Testis (tissue), 3 donors: Measurements from ENCODE around the gene ADAM8. TPM values are rescaled to one million over a fixed set of nuclear protein-coding genes. Genes with fewer than 3 reads are reported as not detected.

Experiments used
- DNase-seq: peaks from one replicate; pipeline ENCODE4 v3.0.0-alpha.2; 2019
- H3K27ac ChIP-seq, 2 donors: fragments of 200-600 bp; sonication (generic); one replicate each; pipeline ENCODE4 v1.5.1; 2019
- H3K27me3 ChIP-seq: fragments of 200-600 bp; sonication (generic); one replicate; pipeline ENCODE4 v1.5.1; 2019
- H3K36me3 ChIP-seq: fragments of 200-600 bp; sonication (generic); one replicate; pipeline ENCODE4 v1.5.1; 2017; ENCODE audit warnings: low read depth; ENCODE audit errors: missing control alignments
- H3K4me1 ChIP-seq: fragments of 200-600 bp; sonication (generic); one replicate; pipeline ENCODE4 v1.5.1; 2019
- H3K4me3 ChIP-seq, 2 donors: fragments of 200-600 bp; sonication (generic); one replicate each; pipeline ENCODE4 v1.5.1; 2017 to 2019
- H3K9me3 ChIP-seq: fragments of 200-600 bp; sonication (generic); one replicate; pipeline ENCODE4 v1.5.1; 2017
- POLR2A ChIP-seq: fragments of 450-650 bp; IDR thresholded peaks from one replicate; pipeline ENCODE4 v1.6.1; 2017; ENCODE audit warnings: antibody characterized with exemption, mild to moderate bottlenecking, moderate library complexity
- WGBS, 2 donors: methylation state at CpG; one replicate each; pipeline ENCODE4 v1.1.5; 2018; 5-methylcytosine and 5-hydroxymethylcytosine counted together
- intact Hi-C: fragments of 100-400 bp; cut with DNase I; formaldehyde crosslinking; loops from one replicate; pipeline ENCODE4 v1.15.1; 2023; ENCODE audit warnings: low total_unique reads
- polyA plus RNA-seq: library from polyadenylated mRNA; stranded (reverse); fragments of 350-450 nt; fragmentation: Illumina TruSeq; extraction: RNeasy Lipid Tissue Mini Kit (QIAGEN cat#74804); gene quantifications from one replicate; pipeline ENCODE4 v1.2.3, GENCODE V29; 2014; ENCODE audit warnings: low read depth, low replicate concordance; ENCODE audit not compliant: insufficient read depth
- total RNA-seq, 2 donors: library from RNA; depleted of rRNA; stranded (reverse); fragments of >200 nt; gene quantifications; one replicate each; pipeline ENCODE4 v1.2.3, GENCODE V29; 2016
- TF ChIP-seq, protein P1 (sequence below), 3 experiments: fragments of 450-650 bp in 2 of 3; fragments of 200-600 bp in 1 of 3; sonication (generic) in 1 of 3; IDR thresholded peaks; one replicate each; pipeline ENCODE4 v1.5.1; 2016 to 2019; ENCODE audit warnings: antibody characterized with exemption in 3 of 3, mild to moderate bottlenecking in 2 of 3, moderate library complexity in 1 of 3

The ADAM8 gene
- total and polyA plus RNA-seq, 3 donors from 2014 or later: 3.5 to 14.6 (median 12.8) TPM

DNA sequence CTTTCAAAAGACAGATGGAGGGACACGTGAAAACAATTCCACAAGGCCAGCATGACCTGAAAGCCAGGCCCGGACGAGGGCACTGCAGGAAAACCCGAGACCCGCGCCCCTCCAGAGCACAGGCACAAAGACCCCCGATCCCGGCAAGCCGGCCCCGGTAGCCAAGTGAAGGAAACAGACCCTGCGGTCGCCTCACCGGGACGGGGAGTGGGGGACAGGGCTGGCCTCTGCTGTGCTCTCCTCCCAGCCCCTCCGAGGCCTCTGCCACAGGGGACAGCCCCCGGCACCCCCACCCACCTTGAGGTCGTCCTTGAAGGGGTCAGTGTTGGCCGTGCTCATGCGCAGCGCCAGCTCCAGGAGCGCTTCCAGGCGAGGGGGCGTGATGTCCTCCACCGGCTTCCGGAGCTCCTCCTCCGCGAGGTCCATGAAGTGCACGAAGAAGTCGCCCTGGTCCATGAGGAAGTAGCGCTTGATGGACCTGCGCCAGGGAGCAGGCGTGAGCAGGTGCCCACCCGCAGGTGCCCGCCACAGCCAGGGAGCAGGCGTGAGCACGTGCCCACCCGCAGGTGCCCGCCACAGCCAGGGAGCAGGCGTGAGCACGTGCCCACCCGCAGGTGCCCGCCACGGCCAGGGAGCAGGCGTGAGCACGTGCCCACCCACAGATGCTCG is 11.3 kb upstream of the ADAM8 start:
- Histone ChIP-seq H3K4me1 (no peaks in the 10 kb centered on the region), H3K27me3 (no peaks in the 10 kb centered on the region), H3K36me3 (no peaks in the 10 kb centered on the region), H3K9me3 (no peaks in the 10 kb centered on the region), H3K4me3 (no peak overlapping the region), H3K27ac (no peak overlapping the region)
- 90 to 93% methylated on average over 9 to 46 of the region's 46 CpGs for WGBS, 2 donors
- TF ChIP-seq, protein P1, sequence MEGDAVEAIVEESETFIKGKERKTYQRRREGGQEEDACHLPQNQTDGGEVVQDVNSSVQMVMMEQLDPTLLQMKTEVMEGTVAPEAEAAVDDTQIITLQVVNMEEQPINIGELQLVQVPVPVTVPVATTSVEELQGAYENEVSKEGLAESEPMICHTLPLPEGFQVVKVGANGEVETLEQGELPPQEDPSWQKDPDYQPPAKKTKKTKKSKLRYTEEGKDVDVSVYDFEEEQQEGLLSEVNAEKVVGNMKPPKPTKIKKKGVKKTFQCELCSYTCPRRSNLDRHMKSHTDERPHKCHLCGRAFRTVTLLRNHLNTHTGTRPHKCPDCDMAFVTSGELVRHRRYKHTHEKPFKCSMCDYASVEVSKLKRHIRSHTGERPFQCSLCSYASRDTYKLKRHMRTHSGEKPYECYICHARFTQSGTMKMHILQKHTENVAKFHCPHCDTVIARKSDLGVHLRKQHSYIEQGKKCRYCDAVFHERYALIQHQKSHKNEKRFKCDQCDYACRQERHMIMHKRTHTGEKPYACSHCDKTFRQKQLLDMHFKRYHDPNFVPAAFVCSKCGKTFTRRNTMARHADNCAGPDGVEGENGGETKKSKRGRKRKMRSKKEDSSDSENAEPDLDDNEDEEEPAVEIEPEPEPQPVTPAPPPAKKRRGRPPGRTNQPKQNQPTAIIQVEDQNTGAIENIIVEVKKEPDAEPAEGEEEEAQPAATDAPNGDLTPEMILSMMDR (IDR thresholded peaks at IDR 0.05): no peak
- no peak for TF ChIP-seq POLR2A
- intact Hi-C loops: no loop called here
- no peak for DNase-seq

GRCh38 chr10:133286366-133286765 is 9.7 kb upstream of the ADAM8 start:
- H3K27ac ChIP-seq: no peak overlapping the region
- no peaks in the 10 kb centered on the region for H3K36me3 ChIP-seq
- H3K27me3 ChIP-seq: no peaks in the 10 kb centered on the region
- H3K4me1 ChIP-seq: no peaks in the 10 kb centered on the region
- intact Hi-C loops: no loop called here
- no peak for DNase-seq
- TF ChIP-seq, protein P1 (IDR thresholded peaks at IDR 0.05): no peak
- TF ChIP-seq POLR2A: no peak
- no peaks in the 10 kb centered on the region for H3K9me3 ChIP-seq
- WGBS, 2 donors: 87 to 88% methylated on average over 18 of the region's 18 CpGs
- H3K4me3 ChIP-seq: no peak overlapping the region

DNA sequence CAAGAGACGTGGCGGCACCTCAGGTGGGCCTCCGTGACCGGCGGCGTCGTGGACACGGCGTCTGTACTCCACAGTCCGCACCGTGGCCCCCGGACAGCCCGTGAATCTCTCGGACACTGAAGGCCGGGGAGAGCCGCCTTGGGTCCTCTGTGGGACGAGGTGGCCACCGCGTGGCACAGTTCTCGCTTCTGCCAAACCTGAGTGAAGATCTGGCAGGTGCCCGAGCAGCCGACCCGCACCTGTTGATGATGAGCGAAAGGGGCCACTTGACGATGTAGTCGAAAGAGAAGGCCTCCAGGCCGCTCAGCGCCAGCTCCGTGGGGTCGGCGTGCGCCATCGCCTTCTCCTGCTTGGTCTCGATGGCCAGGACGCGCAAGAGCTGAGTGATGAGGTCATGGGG is 8.5 kb upstream of the ADAM8 start:
- Histone ChIP-seq H3K4me1 (no peaks in the 10 kb centered on the region), H3K36me3 (no peaks in the 10 kb centered on the region), H3K27ac (no peak overlapping the region), H3K4me3 (no peak overlapping the region), H3K9me3 (no peaks in the 10 kb centered on the region), H3K27me3 (no peaks in the 10 kb centered on the region)
- intact Hi-C loops: no loop called here
- no peak for TF ChIP-seq POLR2A
- TF ChIP-seq, protein P1 (IDR thresholded peaks at IDR 0.05): no peak
- WGBS, 2 donors: 92 to 95% methylated on average over 36 of the region's 36 CpGs
- DNase-seq: no peak

- TF ChIP-seq, protein P1 (IDR thresholded peaks at IDR 0.05): no peak
- TF ChIP-seq POLR2A: no peak
- 93 to 99% methylated on average over 21 to 23 of the region's 24 CpGs for WGBS, 2 donors
- H3K4me3 ChIP-seq: no peak overlapping the region
- no peaks in the 10 kb centered on the region for H3K27me3 ChIP-seq
- H3K36me3 ChIP-seq: no peaks in the 10 kb centered on the region
- no peaks in the 10 kb centered on the region for H3K9me3 ChIP-seq
- no peak for DNase-seq
- no peak overlapping the region for H3K27ac ChIP-seq
- H3K4me1 ChIP-seq: no peaks in the 10 kb centered on the region
- intact Hi-C loops: no loop called here
Observed at GRCh38 chr10:133283931-133284330, 7.3 kb upstream of the ADAM8 start.

GRCh38 chr10:133282846-133283390 is 6.2 kb upstream of the ADAM8 start:
- 86 to 93% methylated on average over 24 of the region's 24 CpGs for WGBS, 2 donors
- Histone ChIP-seq H3K9me3 (no peaks in the 10 kb centered on the region), H3K27me3 (no peaks in the 10 kb centered on the region), H3K4me3 (no peak overlapping the region), H3K4me1 (no peaks in the 10 kb centered on the region), H3K36me3 (no peaks in the 10 kb centered on the region), H3K27ac (no peak overlapping the region)
- intact Hi-C loops: no loop called here
- TF ChIP-seq POLR2A: no peak
- TF ChIP-seq, protein P1 (IDR thresholded peaks at IDR 0.05): no peak
- DNase-seq: no peak
